Hepatocyte (in vitro differentiated cells): ENCODE results near the gene L3MBTL1. TPM values are rescaled to one million over a fixed set of nuclear protein-coding genes. Genes with fewer than 3 reads are reported as not detected.

Source experiments
- DNase-seq: peaks from one replicate; pipeline ENCODE4 v3.0.0-alpha.2; 2016; ENCODE audit warnings: low spot score
- H2AFZ ChIP-seq: fragments of 200-600 bp; sonication (generic); 2 replicates; pipeline ENCODE4 v1.6.0; 2016; ENCODE audit warnings: antibody characterized with exemption, mild to moderate bottlenecking
- H3K27ac ChIP-seq: fragments of 200-600 bp; sonication (generic); 2 replicates; pipeline ENCODE4 v1.5.1; 2016; ENCODE audit warnings: mild to moderate bottlenecking
- H3K27me3 ChIP-seq: fragments of 200-600 bp; sonication (generic); 2 replicates; pipeline ENCODE4 v1.6.1; 2016
- H3K36me3 ChIP-seq: fragments of 200-600 bp; sonication (generic); replicated peaks from 2 replicates; pipeline ENCODE4 v1.5.1; 2016; ENCODE audit warnings: low read depth; ENCODE audit not compliant: insufficient read depth
- H3K4me1 ChIP-seq: fragments of 200-600 bp; sonication (generic); 2 replicates; pipeline ENCODE4 v1.5.1; 2016; ENCODE audit warnings: mild to moderate bottlenecking, moderate library complexity; ENCODE audit not compliant: insufficient read depth
- H3K4me2 ChIP-seq: fragments of 200-600 bp; sonication (generic); 2 replicates; pipeline ENCODE4 v1.6.0; 2016
- H3K4me3 ChIP-seq: fragments of 200-600 bp; sonication (generic); 2 replicates; pipeline ENCODE4 v1.5.1; 2016; ENCODE audit warnings: mild to moderate bottlenecking
- H3K79me2 ChIP-seq: fragments of 200-600 bp; sonication (generic); 2 replicates; pipeline ENCODE4 v1.6.0; 2017; ENCODE audit warnings: mild to moderate bottlenecking
- H3K9me2 ChIP-seq: fragments of 200-600 bp; sonication (generic); replicated peaks from 2 replicates; pipeline ENCODE4 v1.6.0; 2017; ENCODE audit warnings: mild to moderate bottlenecking; ENCODE audit not compliant: insufficient read depth
- H3K9me3 ChIP-seq: fragments of 200-600 bp; sonication (generic); 2 replicates; pipeline ENCODE4 v1.5.1; 2016; ENCODE audit warnings: low read depth, mild to moderate bottlenecking
- H4K20me1 ChIP-seq: fragments of 200-600 bp; sonication (generic); 2 replicates; pipeline ENCODE4 v1.6.0; 2016; ENCODE audit warnings: mild to moderate bottlenecking; ENCODE audit not compliant: insufficient read depth, poor library complexity, severe bottlenecking
- EZH2 ChIP-seq: fragments of 200-600 bp; sonication (generic); IDR thresholded peaks from 2 replicates; pipeline ENCODE4 v1.6.1; 2016; ENCODE audit warnings: antibody characterized with exemption, mild to moderate bottlenecking, borderline replicate concordance
- EZH2phosphoT487 ChIP-seq: fragments of 200-600 bp; sonication (generic); IDR thresholded peaks from one replicate; pipeline ENCODE4 v1.6.1; 2018; ENCODE audit warnings: antibody characterized with exemption, mild to moderate bottlenecking, low read depth, moderate library complexity; ENCODE audit not compliant: unreplicated experiment, severe bottlenecking
- WGBS: methylation state at CpG from one replicate; pipeline ENCODE4 v1.1.6; 2016; ENCODE audit warnings: low lambda C conversion rate; ENCODE audit errors: missing lambda C conversion rate; 5-methylcytosine and 5-hydroxymethylcytosine counted together
- polyA plus RNA-seq: library from polyadenylated mRNA; unstranded; fragments of >200 nt; fragmentation: Nextera tagmentation; extraction: Ambion mirVana; gene quantifications from 2 replicates; pipeline ENCODE4 v1.2.1, GENCODE V29; 2016
- total RNA-seq: library from RNA; depleted of rRNA; stranded (reverse); fragments of >200 nt; gene quantifications from 2 replicates; pipeline ENCODE4 v1.2.3, GENCODE V29; 2014
- TF ChIP-seq, protein P1 (sequence below): fragments of 200-600 bp; sonication (generic); IDR thresholded peaks from 2 replicates; pipeline ENCODE4 v1.5.1; 2016; ENCODE audit warnings: antibody characterized with exemption, mild to moderate bottlenecking; ENCODE audit not compliant: poor library complexity

L3MBTL1 gene
- total and polyA plus RNA-seq, 2 experiments from 2014 or later = 7.5 to 7.9 TPM

DNA sequence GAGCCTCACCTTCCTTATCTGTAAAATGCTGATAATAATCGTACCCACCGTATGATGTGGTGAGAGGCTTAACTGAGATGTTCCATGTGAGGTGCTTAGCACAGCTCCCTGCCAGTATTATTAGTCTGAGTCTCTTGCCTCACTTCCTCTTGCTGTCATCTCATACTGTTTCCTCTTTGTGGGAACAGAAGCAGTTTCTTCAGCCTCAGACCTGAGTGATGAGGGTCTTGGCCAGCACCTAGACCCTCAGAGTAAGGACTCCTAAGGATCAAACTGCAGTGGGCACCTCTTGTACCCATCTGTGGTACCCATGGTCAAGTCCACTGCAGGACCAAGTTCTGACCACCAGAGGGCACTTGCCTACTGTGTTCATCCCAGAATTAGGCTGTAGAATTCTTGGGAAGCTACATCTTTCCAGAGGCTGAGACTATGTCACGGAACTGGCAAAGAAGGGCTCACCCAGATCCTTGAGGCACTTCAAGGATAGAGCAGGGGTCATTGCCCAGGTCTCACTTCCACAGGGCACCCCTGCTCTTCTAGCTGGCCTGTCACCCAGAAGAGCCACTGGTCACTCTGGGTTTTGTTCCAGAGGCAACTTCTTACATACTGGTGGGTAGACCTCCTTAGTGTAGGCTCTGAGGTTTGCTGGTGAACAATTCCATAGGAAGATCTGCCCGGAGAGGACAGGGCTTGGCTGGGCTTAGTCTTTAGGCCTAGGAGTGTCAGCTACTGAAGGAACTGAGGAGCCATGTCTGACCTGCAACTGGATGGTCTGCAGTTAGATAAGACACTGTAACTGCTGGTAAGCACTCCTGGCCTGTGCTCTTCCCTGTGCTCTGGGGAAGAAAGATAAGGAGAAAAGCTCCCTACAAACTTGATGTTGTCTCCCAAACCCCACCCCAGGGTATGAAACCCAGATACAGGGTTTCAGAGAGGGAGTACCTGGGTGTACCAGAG lies 30.7 kb downstream of the L3MBTL1 start:
- Histone ChIP-seq H4K20me1 (no peaks in the 10 kb centered on the region), H3K79me2 (no peaks in the 10 kb centered on the region), H3K9me3 (no peaks in the 10 kb centered on the region), H3K36me3 (no peaks in the 10 kb centered on the region), H3K4me1 (no peaks in the 10 kb centered on the region), H3K27ac (no peak overlapping the region), H3K4me2 (no peak overlapping the region), H3K9me2 (no peaks in the 10 kb centered on the region), H2AFZ (no peak overlapping the region), H3K4me3 (no peak overlapping the region), H3K27me3 (no peaks in the 10 kb centered on the region)
- WGBS = 41% methylated on average over 4 of the region's 4 CpGs
- peak; percentile 82 for DNase-seq
- TF ChIP-seq EZH2phosphoT487 = no peak
- TF ChIP-seq, protein P1, sequence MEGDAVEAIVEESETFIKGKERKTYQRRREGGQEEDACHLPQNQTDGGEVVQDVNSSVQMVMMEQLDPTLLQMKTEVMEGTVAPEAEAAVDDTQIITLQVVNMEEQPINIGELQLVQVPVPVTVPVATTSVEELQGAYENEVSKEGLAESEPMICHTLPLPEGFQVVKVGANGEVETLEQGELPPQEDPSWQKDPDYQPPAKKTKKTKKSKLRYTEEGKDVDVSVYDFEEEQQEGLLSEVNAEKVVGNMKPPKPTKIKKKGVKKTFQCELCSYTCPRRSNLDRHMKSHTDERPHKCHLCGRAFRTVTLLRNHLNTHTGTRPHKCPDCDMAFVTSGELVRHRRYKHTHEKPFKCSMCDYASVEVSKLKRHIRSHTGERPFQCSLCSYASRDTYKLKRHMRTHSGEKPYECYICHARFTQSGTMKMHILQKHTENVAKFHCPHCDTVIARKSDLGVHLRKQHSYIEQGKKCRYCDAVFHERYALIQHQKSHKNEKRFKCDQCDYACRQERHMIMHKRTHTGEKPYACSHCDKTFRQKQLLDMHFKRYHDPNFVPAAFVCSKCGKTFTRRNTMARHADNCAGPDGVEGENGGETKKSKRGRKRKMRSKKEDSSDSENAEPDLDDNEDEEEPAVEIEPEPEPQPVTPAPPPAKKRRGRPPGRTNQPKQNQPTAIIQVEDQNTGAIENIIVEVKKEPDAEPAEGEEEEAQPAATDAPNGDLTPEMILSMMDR = peak; percentile 83

DNA sequence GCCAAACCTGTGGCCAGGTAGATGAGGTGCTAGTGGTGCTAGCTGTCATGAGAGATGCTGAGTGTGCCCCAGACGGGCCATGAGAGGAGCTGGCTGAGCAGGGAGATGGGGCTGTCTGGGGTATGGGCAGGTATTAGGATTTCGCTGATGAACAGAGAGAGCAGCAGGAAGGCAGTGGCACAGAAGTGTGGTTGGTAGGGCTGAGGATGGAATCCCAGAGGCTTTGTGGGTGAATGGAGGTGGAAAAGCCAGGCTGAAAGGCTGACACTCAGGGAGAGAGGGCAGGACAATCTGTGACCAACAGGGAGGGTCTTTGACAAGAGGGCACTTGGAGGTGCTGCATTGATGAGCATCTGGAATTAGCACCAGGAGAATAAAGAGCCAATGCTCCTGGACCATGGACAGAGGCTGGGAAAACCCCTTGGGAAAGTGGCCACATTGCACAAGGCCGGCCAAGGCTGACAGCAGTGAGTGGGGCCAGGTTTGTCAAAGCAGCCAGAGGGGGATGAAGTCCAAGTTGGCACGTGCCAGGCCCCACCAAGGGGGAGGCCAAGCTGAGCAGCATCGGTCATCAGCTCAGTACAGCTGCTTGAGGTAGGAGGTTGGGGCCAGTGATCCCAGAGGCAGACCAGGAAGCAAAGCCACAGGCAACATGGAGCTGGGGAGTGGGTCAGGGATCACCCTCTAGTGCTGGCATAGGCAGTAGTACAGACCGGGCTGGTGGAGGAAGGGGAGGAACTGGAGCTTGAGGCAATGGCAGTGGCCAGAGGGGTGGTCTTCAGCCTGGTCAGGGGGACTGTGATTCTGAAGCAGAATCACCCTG lies 31.6 kb downstream of the L3MBTL1 start:
- Histone ChIP-seq H3K27me3 (no peaks in the 10 kb centered on the region), H2AFZ (no peak overlapping the region), H3K4me1 (no peaks in the 10 kb centered on the region), H3K4me3 (no peak overlapping the region), H4K20me1 (no peaks in the 10 kb centered on the region), H3K36me3 (no peaks in the 10 kb centered on the region), H3K79me2 (no peaks in the 10 kb centered on the region), H3K4me2 (no peak overlapping the region), H3K27ac (no peak overlapping the region), H3K9me2 (no peaks in the 10 kb centered on the region), H3K9me3 (no peaks in the 10 kb centered on the region)
- TF ChIP-seq EZH2phosphoT487 (no peak), EZH2 (no peak)
- TF ChIP-seq, protein P1 = no peak
- no peak for DNase-seq
- 92% methylated on average over 6 of the region's 6 CpGs for WGBS

DNA sequence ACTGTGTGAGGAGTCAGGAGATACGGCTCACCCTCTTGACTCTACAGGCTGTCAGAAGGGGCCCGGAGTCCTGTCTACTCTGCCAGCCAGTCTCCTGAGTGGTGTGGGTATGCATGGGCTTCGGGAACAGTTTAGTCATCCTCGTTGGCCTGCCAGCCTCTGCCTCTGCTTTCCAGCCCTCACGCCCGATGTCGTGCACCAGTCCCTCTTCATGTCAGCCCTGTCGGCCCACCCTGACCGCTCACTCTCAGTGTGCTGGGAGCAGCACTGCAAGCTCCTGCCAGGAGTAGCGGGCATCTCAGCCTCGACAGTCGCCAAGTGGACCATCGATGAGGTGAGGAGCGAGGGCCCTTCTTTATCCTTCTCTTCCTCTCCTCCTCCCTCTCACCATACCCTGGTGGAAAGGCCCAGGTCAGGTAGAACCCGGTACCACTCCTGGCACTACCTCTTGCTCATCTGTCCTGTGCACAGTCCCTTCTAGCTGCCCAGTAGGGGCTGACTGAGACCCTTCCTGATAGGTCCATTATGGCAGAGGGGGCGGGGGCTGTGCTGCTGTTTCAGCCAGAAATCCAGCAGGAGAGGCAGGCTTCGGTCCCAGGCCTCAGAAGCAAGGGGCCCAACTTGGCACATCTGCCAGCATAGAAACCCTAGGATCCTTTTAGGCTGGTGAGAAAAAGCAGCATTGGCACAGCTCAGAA lies 32.6 kb downstream of the L3MBTL1 start:
- Histone ChIP-seq H3K79me2 (no peaks in the 10 kb centered on the region), H3K9me3 (no peaks in the 10 kb centered on the region), H4K20me1 (no peaks in the 10 kb centered on the region), H3K27ac (no peak overlapping the region), H3K4me3 (no peak overlapping the region), H3K4me1 (no peaks in the 10 kb centered on the region), H3K9me2 (no peaks in the 10 kb centered on the region), H3K27me3 (no peaks in the 10 kb centered on the region), H3K36me3 (no peaks in the 10 kb centered on the region), H2AFZ (no peak overlapping the region), H3K4me2 (no peak overlapping the region)
- DNase-seq = no peak
- TF ChIP-seq EZH2phosphoT487 (no peak), EZH2 (no peak)
- TF ChIP-seq, protein P1 = no peak
- WGBS = 94% methylated on average over 17 of the region's 17 CpGs
